CD4-positive, alpha-beta T cell treated with Interleukin-10 for 1 hour (primary cell): ENCODE results near the gene BEST2.
A peak's percentile ranks its signal among the peaks of the same experiment; 100 is the strongest.

Experiments used
- DNase-seq: peaks from one replicate; pipeline ENCODE4 v3.0.0-alpha.2; 2020

The BEST2 gene

GRCh38 chr19:12802267-12803106 is 50.9 kb downstream of the BEST2 start:
- no peak for DNase-seq

GRCh38 chr19:12804051-12804450 is 52.5 kb downstream of the BEST2 start:
- DNase-seq = no peak

GRCh38 chr19:12806242-12807081 is 54.9 kb downstream of the BEST2 start, which contains the start of gene RNASEH2A:
TSS of gene RNASEH2A (plus strand) at chr19:12806584. CDS start at chr19:12806674, 90 bp downstream.
- DNase-seq = peak; percentile 88
